Right atrium auricular region (tissue), 2 donors: Measurements from ENCODE around the gene ZNF268. TPM values are rescaled to one million over a fixed set of nuclear protein-coding genes. Genes with fewer than 3 reads are reported as not detected.

Source experiments
- DNase-seq: peaks from one replicate; pipeline ENCODE4 v3.0.0-alpha.2; 2019; ENCODE audit warnings: low spot score
- H3K27ac ChIP-seq, 2 donors: fragments of 200-600 bp; sonication (generic); 1 replicate in 1 of 2; 2 replicates in 1 of 2; pipeline ENCODE4 v1.5.1; 2016 to 2019
- H3K27me3 ChIP-seq, 2 donors: fragments of 200-600 bp; sonication (generic); one replicate each; pipeline versions ENCODE4 v1.5.1 to v1.6.0; 2017 to 2019
- H3K36me3 ChIP-seq: fragments of 200-600 bp; sonication (generic); one replicate; pipeline ENCODE4 v1.5.1; 2016
- H3K4me1 ChIP-seq, 2 donors: fragments of 200-600 bp; sonication (generic); one replicate each; pipeline versions ENCODE4 v1.5.1 to v1.6.0; 2017 to 2019
- H3K4me3 ChIP-seq, 2 donors: fragments of 200-600 bp; sonication (generic); 1 replicate in 1 of 2; 2 replicates in 1 of 2; pipeline ENCODE4 v1.5.1; 2017 to 2019; ENCODE audit warnings: mild to moderate bottlenecking in 1 of 2, moderate library complexity in 1 of 2
- H3K9me3 ChIP-seq, 2 donors: fragments of 200-600 bp; sonication (generic); one replicate each; pipeline ENCODE4 v1.5.1; 2019
- total RNA-seq, 2 donors: library from RNA; depleted of rRNA; stranded (reverse); fragments of >200 nt; gene quantifications; one replicate each; pipeline ENCODE4 v1.1.0, GENCODE V29; 2016
- TF ChIP-seq, protein P1 (sequence below), 2 donors: fragments of 200-600 bp; sonication (generic); IDR thresholded peaks; one replicate each; pipeline ENCODE4 v1.5.1; 2019; ENCODE audit warnings: antibody characterized with exemption in 2 of 2

ZNF268 gene
- total RNA-seq, 2 donors from 2014 or later = 6.5 to 10.6 TPM

DNA sequence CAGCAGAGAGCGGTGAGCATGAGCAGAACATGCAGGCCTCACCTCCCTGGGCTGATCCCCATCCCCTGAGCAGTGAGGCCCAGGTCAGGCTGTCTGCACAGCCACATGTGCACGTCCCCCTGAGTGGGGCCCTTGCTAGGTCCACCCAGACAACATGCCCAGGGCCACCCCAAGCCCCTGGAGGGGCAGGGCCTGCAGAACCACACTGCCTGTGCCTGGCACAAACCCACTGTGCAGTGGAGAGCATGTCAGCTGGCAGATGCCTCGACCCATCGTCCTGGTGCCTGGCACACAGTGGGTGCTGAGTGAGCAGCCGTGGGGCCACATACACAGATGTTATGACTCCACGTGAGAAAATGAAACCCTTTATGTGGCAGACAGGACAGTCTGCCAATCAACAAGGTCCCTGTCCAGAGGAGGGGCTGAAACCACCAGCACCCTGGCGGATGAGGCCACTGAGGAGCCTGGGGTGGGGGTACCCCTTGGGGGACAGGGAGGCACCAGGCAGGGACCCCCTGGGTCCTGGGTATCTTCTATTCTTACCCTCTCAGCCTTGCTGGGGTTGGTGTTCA is 46.1 kb downstream of the ZNF268 start:
- Histone ChIP-seq H3K36me3 (no peaks in the 10 kb centered on the region), H3K27ac (no peak overlapping the region), H3K9me3 (peaks cover 0 to 15% of the 10 kb centered on the region in 2 donors), H3K4me3 (no peak overlapping the region), H3K27me3 (no peaks in the 10 kb centered on the region), H3K4me1 (no peaks in the 10 kb centered on the region)
- no peak for DNase-seq
- TF ChIP-seq, protein P1, sequence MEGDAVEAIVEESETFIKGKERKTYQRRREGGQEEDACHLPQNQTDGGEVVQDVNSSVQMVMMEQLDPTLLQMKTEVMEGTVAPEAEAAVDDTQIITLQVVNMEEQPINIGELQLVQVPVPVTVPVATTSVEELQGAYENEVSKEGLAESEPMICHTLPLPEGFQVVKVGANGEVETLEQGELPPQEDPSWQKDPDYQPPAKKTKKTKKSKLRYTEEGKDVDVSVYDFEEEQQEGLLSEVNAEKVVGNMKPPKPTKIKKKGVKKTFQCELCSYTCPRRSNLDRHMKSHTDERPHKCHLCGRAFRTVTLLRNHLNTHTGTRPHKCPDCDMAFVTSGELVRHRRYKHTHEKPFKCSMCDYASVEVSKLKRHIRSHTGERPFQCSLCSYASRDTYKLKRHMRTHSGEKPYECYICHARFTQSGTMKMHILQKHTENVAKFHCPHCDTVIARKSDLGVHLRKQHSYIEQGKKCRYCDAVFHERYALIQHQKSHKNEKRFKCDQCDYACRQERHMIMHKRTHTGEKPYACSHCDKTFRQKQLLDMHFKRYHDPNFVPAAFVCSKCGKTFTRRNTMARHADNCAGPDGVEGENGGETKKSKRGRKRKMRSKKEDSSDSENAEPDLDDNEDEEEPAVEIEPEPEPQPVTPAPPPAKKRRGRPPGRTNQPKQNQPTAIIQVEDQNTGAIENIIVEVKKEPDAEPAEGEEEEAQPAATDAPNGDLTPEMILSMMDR (IDR thresholded peaks at IDR 0.05) = no peak

DNA sequence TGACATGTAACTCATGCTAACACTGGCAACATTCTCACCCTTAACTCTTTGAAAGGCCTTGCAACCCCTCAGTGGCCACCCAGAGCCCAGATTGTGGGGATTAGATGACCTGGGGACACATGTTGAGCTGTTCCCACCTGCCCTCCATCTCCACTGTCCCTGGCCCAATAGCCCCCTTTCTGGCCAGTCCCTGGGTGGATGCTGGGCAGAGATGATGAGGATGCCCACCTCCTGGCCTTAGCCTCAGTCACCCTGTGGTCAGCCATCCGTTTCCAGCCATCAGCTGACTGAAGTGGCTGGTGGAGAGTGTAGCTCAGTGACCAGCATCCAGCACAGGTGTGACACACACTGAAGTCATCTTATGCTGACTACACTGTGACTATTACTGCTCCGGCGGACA is 49.7 kb downstream of the ZNF268 start:
- Histone ChIP-seq H3K4me3 (no peak overlapping the region), H3K27me3 (no peaks in the 10 kb centered on the region), H3K36me3 (no peaks in the 10 kb centered on the region), H3K4me1 (no peaks in the 10 kb centered on the region), H3K9me3 (peaks cover 0 to under 1% of the 10 kb centered on the region in 2 donors), H3K27ac (no peak overlapping the region)
- TF ChIP-seq, protein P1 (IDR thresholded peaks at IDR 0.05) = no peak
- no peak for DNase-seq

DNA sequence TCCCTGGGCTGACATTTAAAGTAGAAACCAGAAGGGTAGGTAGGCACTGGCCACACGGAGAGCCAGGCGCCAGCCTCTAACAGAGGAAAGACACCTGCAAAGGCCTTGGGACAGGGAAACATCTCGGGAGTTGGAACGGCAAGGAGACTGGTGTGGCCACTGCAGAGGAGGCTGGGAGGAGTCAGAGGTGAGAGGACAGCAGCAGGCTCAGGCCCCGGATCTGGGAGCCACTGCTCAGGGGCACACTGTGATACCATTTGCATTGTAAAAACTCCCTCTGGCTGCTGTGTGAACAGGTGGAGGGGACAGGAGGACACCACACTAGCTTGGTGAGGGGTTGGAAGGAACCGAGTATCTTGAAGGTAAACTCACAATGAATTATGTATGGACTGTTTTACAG is 51.7 kb downstream of the ZNF268 start:
- Histone ChIP-seq H3K27ac (no peak overlapping the region), H3K4me1 (no peaks in the 10 kb centered on the region), H3K27me3 (no peaks in the 10 kb centered on the region), H3K9me3 (no peaks in the 10 kb centered on the region), H3K4me3 (no peak overlapping the region), H3K36me3 (no peaks in the 10 kb centered on the region)
- no peak for DNase-seq
- TF ChIP-seq, protein P1 (IDR thresholded peaks at IDR 0.05) = no peak

DNA sequence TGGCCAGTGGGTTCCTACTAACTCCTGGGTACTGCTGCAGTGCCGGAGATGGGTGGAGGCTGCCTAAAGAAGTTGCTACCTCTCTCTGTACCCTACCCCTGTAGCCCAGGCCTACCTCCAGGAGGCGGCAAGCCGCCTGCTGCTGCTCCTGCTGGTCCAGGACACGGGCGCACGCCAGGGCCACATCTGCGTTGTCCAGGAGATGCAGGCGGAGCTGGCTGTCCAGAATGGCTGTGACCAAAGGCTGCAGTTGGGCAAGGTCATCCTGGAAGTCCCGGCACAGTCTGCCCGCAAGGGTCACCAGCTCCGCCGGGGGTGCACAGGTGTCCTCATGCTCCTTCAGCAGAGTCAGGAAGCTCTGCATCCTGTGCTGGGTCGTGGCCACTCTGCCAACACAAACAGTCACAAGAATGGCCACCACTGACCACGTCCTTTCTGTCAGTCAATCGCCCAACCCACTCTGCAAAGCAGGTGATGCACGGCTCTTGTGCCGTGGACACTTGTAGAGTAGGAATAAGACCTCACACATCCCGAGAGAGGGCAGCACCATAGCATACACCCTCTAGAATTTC is 52.8 kb downstream of the ZNF268 start:
- no peaks in the 10 kb centered on the region for H3K36me3 ChIP-seq
- no peaks in the 10 kb centered on the region for H3K4me1 ChIP-seq
- no peak overlapping the region for H3K4me3 ChIP-seq
- no peaks in the 10 kb centered on the region for H3K27me3 ChIP-seq
- no peaks in the 10 kb centered on the region for H3K9me3 ChIP-seq
- no peak overlapping the region for H3K27ac ChIP-seq
- DNase-seq = no peak
- TF ChIP-seq, protein P1 (IDR thresholded peaks at IDR 0.05) = no peak

DNA sequence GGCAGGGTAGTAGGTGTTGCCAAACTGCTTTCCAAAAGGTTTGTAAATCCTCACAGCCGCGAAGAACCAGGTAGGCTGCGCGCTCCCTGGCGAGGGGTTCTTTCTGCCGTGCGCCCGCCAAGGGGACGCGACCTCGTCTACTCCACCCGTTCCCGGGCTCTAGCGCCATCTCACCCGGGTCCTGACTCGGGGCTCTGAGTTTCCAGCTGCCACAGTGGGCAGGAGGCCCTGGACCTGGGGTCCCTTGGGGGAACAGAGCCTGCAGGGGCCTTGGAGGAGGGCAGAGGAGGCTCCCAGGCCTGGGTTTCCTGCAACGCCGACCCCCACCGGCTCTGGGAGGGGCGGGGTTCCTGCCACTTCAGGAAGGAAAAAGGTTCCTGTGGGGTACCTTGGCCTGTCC is 53.7 kb downstream of the ZNF268 start:
- no peaks in the 10 kb centered on the region for H3K27me3 ChIP-seq

More for the DNA sequence above, 53.7 kb downstream of the ZNF268 start:
- no peaks in the 10 kb centered on the region for H3K9me3 ChIP-seq
- no peak for DNase-seq
- no peak overlapping the region for H3K4me3 ChIP-seq
- TF ChIP-seq, protein P1 (IDR thresholded peaks at IDR 0.05) = no peak
- H3K27ac ChIP-seq = no peak overlapping the region
- no peaks in the 10 kb centered on the region for H3K4me1 ChIP-seq
- H3K36me3 ChIP-seq = no peaks in the 10 kb centered on the region
